Mucosa of descending colon (tissue), 3 donors: ENCODE data around the gene TAS2R60. TPM values are rescaled to one million over a fixed set of nuclear protein-coding genes. Genes with fewer than 3 reads are reported as not detected.

Experiments used
- ATAC-seq: fragments of 200-7000 bp; cut with Tn5 transposase; one replicate; pipeline ENCODE4 v1.9.1; 2020; ENCODE audit warnings: mild to moderate bottlenecking, moderate library complexity
- DNase-seq, 3 donors: peaks; one replicate each; pipeline ENCODE4 v3.0.0-alpha.2; 2020
- H3K36me3 ChIP-seq: fragments of 200-600 bp; one replicate; pipeline ENCODE4 v1.8.0; 2021; ENCODE audit warnings: low read depth, mild to moderate bottlenecking
- H3K4me1 ChIP-seq: fragments of 200-600 bp; one replicate; pipeline ENCODE4 v1.8.0; 2021; ENCODE audit warnings: low read depth, mild to moderate bottlenecking
- H3K4me3 ChIP-seq: fragments of 200-600 bp; one replicate; pipeline ENCODE4 v1.8.0; 2021; ENCODE audit warnings: mild to moderate bottlenecking
- H3K9me3 ChIP-seq: fragments of 200-600 bp; one replicate; pipeline ENCODE4 v1.8.0; 2021; ENCODE audit warnings: mild to moderate bottlenecking
- CTCF ChIP-seq: fragments of 200-600 bp; IDR thresholded peaks from one replicate; pipeline ENCODE4 v1.8.0; 2022; ENCODE audit warnings: antibody characterized with exemption, mild to moderate bottlenecking
- intact Hi-C, 2 donors: fragments of 100-400 bp; cut with DNase I in 1 of 2; cut with micrococcal nuclease in 1 of 2; formaldehyde crosslinking; loops; one replicate each; pipeline versions ENCODE4 v1.11.0 to v1.11.1; 2022; cut with DNase I, micrococcal nuclease
- total RNA-seq, 3 donors: library from RNA; stranded (reverse); fragmentation: NEBNext Ultra II Directional in 2 of 3; extraction: Animal tissue kit (Norgen Biotek cat#: 25700) in 2 of 3; gene quantifications; one replicate each; pipeline versions ENCODE4 v1.2.1 to v1.2.4, GENCODE V29; 2021 to 2023
- donor health status: DM: no; HTN: no; CAD: no; lungs with moderate emphysema.
- donor health status: DM: no; HTN: no; CAD: no.
- donor health status: DM: no; HTN: yes; CAD: no.

TAS2R60 gene
- total RNA-seq, 3 donors from 2014 or later = 0.32 TPM; not detected in 2

DNA sequence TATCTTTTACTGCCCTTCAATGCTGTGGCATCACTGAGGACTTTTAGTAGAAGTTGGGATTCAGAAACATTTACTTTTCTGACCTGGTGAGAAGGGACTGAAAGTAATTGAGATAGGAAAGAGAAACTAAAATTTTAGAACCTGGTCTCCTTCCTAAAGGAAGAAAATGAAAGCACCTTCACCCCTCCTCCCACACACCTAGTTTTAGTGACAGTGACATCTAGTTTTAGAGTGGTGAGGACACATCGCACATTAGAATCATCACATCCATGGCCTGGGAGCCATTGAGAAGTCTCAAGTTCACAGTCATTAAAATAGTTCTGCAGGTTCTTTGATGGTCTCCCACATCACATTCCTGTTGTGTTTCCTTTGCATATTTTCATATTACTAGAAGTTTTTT is 50.5 kb downstream of the TAS2R60 start:
- no peak overlapping the region for H3K4me3 ChIP-seq
- no peak for ATAC-seq
- no peak for TF ChIP-seq CTCF
- intact Hi-C loops = no loop called here
- H3K36me3 ChIP-seq = no peaks in the 10 kb centered on the region
- no peaks in the 10 kb centered on the region for H3K9me3 ChIP-seq
- no peak for DNase-seq
- H3K4me1 ChIP-seq = no peaks in the 10 kb centered on the region

Other genes starting within 250 kb of the TAS2R60 start
- gene TAS2R40, start 221.4 kb upstream of the TAS2R60 start, total RNA-seq = not detected
- 100 to 1,000 TPM; 193 to 363 (median 355) TPM for gene GSTK1, start 180.0 kb upstream of the TAS2R60 start, total RNA-seq
- 10 to 100 TPM; 16.2 to 49.4 (median 46.6) TPM for gene TMEM139, start 158.5 kb upstream of the TAS2R60 start, total RNA-seq
- 10 to 100 TPM; 26.1 to 39.5 (median 33.4) TPM for gene CASP2, start 155.1 kb upstream of the TAS2R60 start, total RNA-seq
- not detected for gene CLCN1, start 127.3 kb upstream of the TAS2R60 start, total RNA-seq
- 1 to 10 TPM in 2 of 3 donors, under 1 TPM in 1; 0.43 to 6.2 (median 1.6) TPM for gene FAM131B, start 80.7 kb upstream of the TAS2R60 start, total RNA-seq
- 100 to 1,000 TPM in 2 of 3 donors, 10 to 100 TPM in 1; 49.0 to 203 (median 109) TPM for gene ZYX, start 62.1 kb upstream of the TAS2R60 start, total RNA-seq
- gene EPHA1, start 34.6 kb upstream of the TAS2R60 start, total RNA-seq = 10 to 100 TPM in 2 of 3 donors, 1 to 10 TPM in 1; 9.1 to 19.6 (median 18.9) TPM
- gene TAS2R41, start 34.4 kb downstream of the TAS2R60 start, total RNA-seq = under 1 TPM in 1 of 3 donors, not detected in 2; 0.34 TPM
- 1 to 10 TPM in 1 of 3 donors, under 1 TPM in 1, not detected in 1; 0.76 to 1.2 TPM for gene CTAGE15, start 128.3 kb downstream of the TAS2R60 start, total RNA-seq
- 1 to 10 TPM; 1.3 to 4.1 (median 1.6) TPM for gene TCAF2, start 177.5 kb downstream of the TAS2R60 start, total RNA-seq